GM23338 (cell line): ENCODE measurements around the gene EPRS1. TPM values are rescaled to one million over a fixed set of nuclear protein-coding genes. Genes with fewer than 3 reads are reported as not detected.

Experiments
- ATAC-seq: fragments of 200-7000 bp; cut with Tn5 transposase; 3 replicates; pipeline ENCODE4 v1.9.1; 2020
- DNase-seq: peaks from one replicate; pipeline ENCODE4 v3.0.0-alpha.2; 2015; ENCODE audit warnings: low spot score
- H2AFZ ChIP-seq: fragments of 200-600 bp; sonication (generic); 2 replicates; pipeline ENCODE4 v1.8.0; 2016; ENCODE audit warnings: antibody characterized with exemption, mild to moderate bottlenecking, moderate library complexity
- H3F3A ChIP-seq: fragments of 200-600 bp; sonication (generic); replicated peaks from 2 replicates; pipeline ENCODE4 v1.8.0; 2017; ENCODE audit warnings: antibody characterized with exemption, mixed run types, low read depth
- H3K27ac ChIP-seq: fragments of 200-600 bp; sonication (generic); 2 replicates; pipeline ENCODE4 v1.6.1; 2016; ENCODE audit warnings: low read depth
- H3K27me3 ChIP-seq: fragments of 200-600 bp; sonication (generic); 2 replicates; pipeline ENCODE4 v1.8.0; 2016; ENCODE audit warnings: mild to moderate bottlenecking, mixed run types, moderate library complexity; ENCODE audit not compliant: insufficient read depth
- H3K36me3 ChIP-seq: fragments of 200-600 bp; sonication (generic); 2 replicates; pipeline ENCODE4 v1.8.0; 2016; ENCODE audit warnings: mild to moderate bottlenecking; ENCODE audit not compliant: insufficient read depth
- H3K4me1 ChIP-seq: fragments of 200-600 bp; sonication (generic); 2 replicates; pipeline ENCODE4 v1.8.0; 2016; ENCODE audit warnings: mild to moderate bottlenecking, moderate library complexity; ENCODE audit not compliant: insufficient read depth
- H3K4me2 ChIP-seq: fragments of 200-600 bp; sonication (generic); 2 replicates; pipeline ENCODE4 v1.7.1; 2017; ENCODE audit warnings: mixed run types
- H3K4me3 ChIP-seq: fragments of 200-600 bp; sonication (generic); 2 replicates; pipeline ENCODE4 v1.6.1; 2016; ENCODE audit warnings: mixed run types
- H3K79me2 ChIP-seq: fragments of 200-600 bp; sonication (generic); replicated peaks from 2 replicates; pipeline ENCODE4 v1.8.0; 2017; ENCODE audit warnings: mild to moderate bottlenecking; ENCODE audit not compliant: insufficient read depth
- H3K9me2 ChIP-seq: fragments of 200-600 bp; sonication (generic); 2 replicates; pipeline ENCODE4 v1.8.0; 2017; ENCODE audit not compliant: insufficient read depth
- H4K20me1 ChIP-seq: fragments of 200-600 bp; sonication (generic); replicated peaks from 2 replicates; pipeline ENCODE4 v1.8.0; 2017; ENCODE audit warnings: mild to moderate bottlenecking; ENCODE audit not compliant: insufficient read depth
- H3K27ac Mint-ChIP-seq: 2 replicates; pipeline ENCODE4 v1.8.0; 2020; ENCODE audit warnings: inconsistent platforms, mild to moderate bottlenecking, moderate library complexity, mixed read lengths
- H3K27me3 Mint-ChIP-seq: 3 replicates; pipeline ENCODE4 v1.8.0; 2022; ENCODE audit warnings: low read depth, mild to moderate bottlenecking, moderate library complexity, mixed read lengths, inconsistent platforms; ENCODE audit not compliant: insufficient read depth, poor library complexity
- H3K36me3 Mint-ChIP-seq: 3 replicates; pipeline ENCODE4 v1.8.0; 2021; ENCODE audit warnings: low read depth, mild to moderate bottlenecking, inconsistent platforms, moderate library complexity, mixed read lengths
- H3K4me1 Mint-ChIP-seq: 3 replicates; pipeline ENCODE4 v1.8.0; 2020; ENCODE audit warnings: mild to moderate bottlenecking, inconsistent platforms, mixed read lengths
- H3K4me3 Mint-ChIP-seq: 3 replicates; pipeline ENCODE4 v1.8.0; 2021; ENCODE audit warnings: moderate library complexity, mild to moderate bottlenecking, inconsistent platforms, mixed read lengths
- H3K9me3 Mint-ChIP-seq: 3 replicates; pipeline ENCODE4 v1.8.0; 2020; ENCODE audit warnings: moderate library complexity, mild to moderate bottlenecking, inconsistent platforms, mixed read lengths
- CREB1 ChIP-seq: fragments of 250-450 bp; sonication (Bioruptor Pico); IDR thresholded peaks from 2 replicates; pipeline ENCODE4 v1.5.0; 2020; ENCODE audit warnings: low read depth, mild to moderate bottlenecking, moderate library complexity
- REST ChIP-seq: IDR thresholded peaks from one replicate; pipeline ENCODE4 v1.6.1; 2018; ENCODE audit warnings: antibody characterized with exemption; ENCODE audit not compliant: unreplicated experiment
- ZNF114 ChIP-seq: fragments of 250-450 bp; sonication (Bioruptor Pico); IDR thresholded peaks from 2 replicates; pipeline ENCODE4 v1.5.0; 2020; ENCODE audit warnings: mild to moderate bottlenecking, moderate library complexity
- ZNF331 ChIP-seq: fragments of 250-450 bp; sonication (Bioruptor Pico); IDR thresholded peaks from 2 replicates; pipeline ENCODE4 v1.5.0; 2020; ENCODE audit warnings: low read depth, mild to moderate bottlenecking, moderate library complexity
- ZNF462 ChIP-seq: fragments of 250-450 bp; sonication (Bioruptor Pico); IDR thresholded peaks from 2 replicates; pipeline ENCODE4 v1.5.0; 2020; ENCODE audit warnings: mild to moderate bottlenecking, moderate library complexity
- polyA plus RNA-seq: library from polyadenylated mRNA; unstranded; fragments of >200 nt; fragmentation: Nextera tagmentation; extraction: Ambion mirVana; gene quantifications from 2 replicates; pipeline ENCODE4 v1.2.1, GENCODE V29; 2016
- total RNA-seq: library from RNA; depleted of rRNA; stranded (reverse); fragments of >200 nt; shearing (Covaris generic); gene quantifications from 2 replicates; pipeline ENCODE4 v1.2.3, GENCODE V29; 2014

EPRS1 gene
- total and polyA plus RNA-seq, 2 experiments from 2014 or later = 133 to 158 TPM

- no peak for TF ChIP-seq ZNF462 (CRISPR knock-in tag)
- TF ChIP-seq ZNF331 (CRISPR knock-in tag) = no peak
Measured at GRCh38 chr1:220003610-220004299, 42.5 kb downstream of the EPRS1 start (continued).

- Histone ChIP-seq H4K20me1 (no peaks in the 10 kb centered on the region; the same call in 1 of the 2 replicates), H2AFZ (no peak overlapping the region), H3K27me3 (no peaks in the 10 kb centered on the region), H3K4me2 (no peak overlapping the region), H3K9me2 (no peaks in the 10 kb centered on the region), H3K79me2 (no peaks in the 10 kb centered on the region), H3K4me1 (no peaks in the 10 kb centered on the region), H3K27ac (no peak overlapping the region), H3K36me3 (peaks cover 41% of the 10 kb centered on the region), H3F3A (no peaks in the 10 kb centered on the region), H3K4me3 (no peak overlapping the region)
- Mint-ChIP-seq H3K4me1 (no peaks in the 10 kb centered on the region), H3K36me3 (peaks cover 59% of the 10 kb centered on the region), H3K9me3 (no peaks in the 10 kb centered on the region), H3K4me3 (no peak overlapping the region), H3K27me3 (peaks cover 1% of the 10 kb centered on the region), H3K27ac (no peak overlapping the region)
- DNase-seq (no peak), ATAC-seq (no peak)
- no peak for TF ChIP-seq REST
- no peak for TF ChIP-seq ZNF114 (CRISPR knock-in tag)
- TF ChIP-seq CREB1 (CRISPR knock-in tag) = no peak
- no peak for TF ChIP-seq ZNF462 (CRISPR knock-in tag)
Measured at GRCh38 chr1:220003015-220003414, 43.3 kb downstream of the EPRS1 start.
